Endometrium (tissue), 2 donors: ENCODE measurements around the gene RET.

Experiments
- FAIRE-seq: peaks from 2 replicates; lab custom pipeline; 2012; peaks lifted over from hg19 to GRCh38; lab: Jason Lieb, UNC
- donor health status: control.
- donor health status: control.

The RET gene

DNA sequence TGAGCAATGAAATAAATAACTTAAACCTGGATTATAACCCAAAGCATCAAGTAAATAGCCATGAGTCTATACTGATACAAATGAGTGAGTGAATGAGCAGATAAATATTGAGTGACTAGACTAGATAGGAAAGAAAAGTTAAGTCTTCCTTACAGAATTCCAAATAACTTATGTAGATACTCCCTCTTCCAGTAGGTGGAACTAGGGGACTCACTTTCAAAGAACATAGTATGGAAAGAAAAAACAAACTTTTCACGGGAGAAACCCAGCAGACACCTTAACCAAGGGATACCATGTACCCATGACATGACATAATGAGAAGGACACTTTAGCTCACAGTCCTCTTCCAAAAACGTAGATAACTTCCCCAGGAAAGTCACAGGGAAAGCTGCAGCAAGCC, 93.6 kb downstream of the RET start:
- FAIRE-seq, result no peak

DNA sequence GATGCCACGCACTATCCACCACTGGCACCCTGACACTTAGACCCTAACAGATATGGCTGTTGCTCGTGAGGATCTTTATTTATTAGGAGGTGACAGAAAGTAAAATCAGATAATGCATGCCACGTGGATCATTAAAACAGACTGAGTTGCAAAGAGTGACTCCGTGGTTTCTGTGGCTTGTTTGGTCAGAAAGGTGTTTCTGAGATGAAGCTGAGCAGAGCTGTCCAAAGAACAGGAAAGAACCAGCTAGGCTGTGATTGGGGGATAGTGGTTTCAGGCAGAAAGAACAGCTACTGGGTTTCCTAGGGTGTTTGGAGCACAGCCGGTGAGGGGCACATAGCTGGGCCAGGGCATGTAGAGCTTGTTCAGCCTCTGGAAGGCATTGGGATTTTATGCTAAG, 95.8 kb downstream of the RET start:
- no peak for FAIRE-seq

DNA sequence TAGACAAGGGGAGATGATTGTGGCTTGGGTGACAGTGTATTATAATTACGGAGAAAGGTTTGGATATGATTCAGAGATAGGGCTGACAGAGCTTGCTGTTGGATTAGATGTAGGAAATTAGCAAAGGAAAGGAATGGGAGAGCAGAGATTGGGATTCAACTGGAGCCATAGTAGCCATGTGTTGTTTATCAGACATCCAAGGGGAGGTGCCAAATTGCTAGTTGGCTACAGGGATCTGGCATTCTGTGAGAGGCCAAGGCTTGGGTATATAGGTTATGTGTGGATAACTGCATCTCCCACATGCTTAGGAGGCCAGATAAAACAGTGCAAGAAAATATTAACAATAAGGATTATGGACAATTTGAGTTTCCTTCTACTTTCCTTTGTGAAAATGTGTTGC, 96.3 kb downstream of the RET start:
- FAIRE-seq, result no peak

DNA sequence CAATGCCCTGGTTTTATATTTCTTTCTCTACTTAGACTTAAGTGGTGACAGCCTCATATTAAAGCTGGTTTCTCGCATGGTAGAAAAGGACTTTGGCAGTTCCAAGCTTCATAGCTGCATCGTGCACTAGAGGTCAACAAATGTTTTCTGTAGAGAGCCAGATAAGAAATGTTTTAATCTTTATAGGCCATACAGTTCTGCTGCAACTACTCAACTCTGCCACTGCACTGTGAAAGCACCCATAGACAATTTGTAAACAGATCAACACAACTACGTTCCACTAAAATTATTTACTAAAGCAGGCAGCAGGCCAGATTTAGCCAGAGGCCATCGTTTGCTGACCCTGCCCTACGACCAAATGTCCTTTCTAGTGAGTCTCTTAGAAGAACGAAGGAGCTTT, 98.1 kb downstream of the RET start:
- FAIRE-seq, result no peak

DNA sequence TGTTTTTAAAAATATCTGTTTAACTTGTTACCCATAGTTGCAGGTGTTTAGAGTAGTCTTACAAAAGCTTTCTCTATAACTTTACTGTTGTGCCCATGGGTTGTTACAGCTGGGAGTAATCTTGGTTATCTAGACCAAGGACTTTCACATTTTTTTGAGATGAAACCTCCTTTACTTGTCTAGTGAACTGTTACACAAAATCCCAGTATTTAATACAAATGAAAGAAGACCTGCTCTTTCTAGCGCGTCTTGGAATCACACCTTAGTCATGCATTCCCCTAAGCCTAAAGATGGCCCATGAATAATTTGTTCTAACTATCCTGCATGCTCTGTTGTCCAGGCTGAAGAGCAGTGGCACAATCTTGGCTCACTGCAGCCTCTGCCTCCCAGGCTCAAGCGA, 99.4 kb downstream of the RET start:
- no peak for FAIRE-seq

DNA sequence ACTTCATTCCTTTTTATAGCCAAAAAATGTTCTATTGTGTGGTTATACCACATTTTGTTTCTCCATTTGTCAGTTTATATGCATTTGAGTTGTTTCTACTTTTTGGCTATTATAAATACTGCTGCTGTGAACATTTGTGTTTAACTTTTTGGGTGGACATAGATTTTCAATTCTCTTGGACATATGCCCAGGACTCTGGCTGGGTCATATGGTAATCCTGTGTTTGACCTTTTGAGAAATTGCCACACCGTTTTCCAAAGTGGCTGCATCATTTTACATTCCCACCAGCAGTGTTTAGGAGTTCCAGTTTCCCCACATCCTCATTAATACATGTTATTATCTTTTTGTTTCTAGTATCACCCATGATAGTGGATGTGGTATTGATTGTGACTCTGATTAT, 100.7 kb downstream of the RET start:
- FAIRE-seq, result no peak
